Activated CD4-positive, alpha-beta T cell treated with anti-CD3 and anti-CD28 coated beads, Interleukin-2, amount 50 U/mL, for 48 hours (primary cell): ENCODE measurements around the gene EEF2K.
"Not testable (repeated sequence)": the region's sequence is repeated elsewhere in the genome, so short reads cannot be mapped to it uniquely, and the experiment has no call there.

Experiments used
- DNase-seq, 2 experiments: peaks; one replicate each; pipeline ENCODE4 v3.0.0-alpha.2; 2020

EEF2K gene

GRCh38 chr16:22206013-22206841 is at the start of gene EEF2K:
EEF2K (plus strand) TSS chr16:22206278; CDS start chr16:22225730, 19,452 bp downstream.
- DNase-seq = peak; percentile 86 to 89

GRCh38 chr16:22161401-22161800 is 44.7 kb upstream of the EEF2K start:
- no peak for DNase-seq

GRCh38 chr16:22161999-22162655 is 44.0 kb upstream of the EEF2K start, which contains the start of gene SDR42E2:
SDR42E2 (plus strand) TSS chr16:22162506; CDS start chr16:22165583, 3,077 bp downstream.
- peak; percentile 33 to 34 for DNase-seq

GRCh38 chr16:22162656-22163009 is 43.4 kb upstream of the EEF2K start:
- no peak for DNase-seq

GRCh38 chr16:22163806-22164205 is 42.3 kb upstream of the EEF2K start:
- no peak for DNase-seq

GRCh38 chr16:22164482-22164881 is 41.6 kb upstream of the EEF2K start:
- DNase-seq = no peak

- DNase-seq = no peak
Observed at GRCh38 chr16:22165508-22166285, 40.4 kb upstream of the EEF2K start.

- no peak for DNase-seq
Observed at GRCh38 chr16:22171953-22172352, 34.1 kb upstream of the EEF2K start.

- not testable (repeated sequence) for DNase-seq
Observed at GRCh38 chr16:22172642-22173041, 33.4 kb upstream of the EEF2K start.

GRCh38 chr16:22174642-22175041 is 31.4 kb upstream of the EEF2K start:
- no peak for DNase-seq

- no peak for DNase-seq
Observed at GRCh38 chr16:22177968-22178930, 27.8 kb upstream of the EEF2K start.

GRCh38 chr16:22181426-22181825 is 24.7 kb upstream of the EEF2K start:
- DNase-seq = no peak

- DNase-seq = no peak
Observed at GRCh38 chr16:22181843-22182242, 24.2 kb upstream of the EEF2K start.

GRCh38 chr16:22183335-22183734 is 22.7 kb upstream of the EEF2K start:
- DNase-seq = no peak

- DNase-seq = no peak
Observed at GRCh38 chr16:22183901-22184614, 22.0 kb upstream of the EEF2K start.

GRCh38 chr16:22184615-22184968 is 21.5 kb upstream of the EEF2K start:
- DNase-seq = no peak

- DNase-seq = no peak
Observed at GRCh38 chr16:22186517-22186916, 19.6 kb upstream of the EEF2K start.

- no peak for DNase-seq
Observed at GRCh38 chr16:22188267-22188594, 17.8 kb upstream of the EEF2K start.

- peak; percentile 63 to 71 for DNase-seq
Observed at GRCh38 chr16:22188595-22189442, 17.3 kb upstream of the EEF2K start.

- no peak for DNase-seq
Observed at GRCh38 chr16:22189473-22190080, 16.5 kb upstream of the EEF2K start.
